NCI-H2227 (cell line): ENCODE results near the gene CLEC20A.

Experiments used
- DNase-seq: peaks from one replicate; lab custom pipeline; 2025; ENCODE audit not compliant: unreplicated experiment; lab: John Stamatoyannopoulos, UW

Gene CLEC20A

GRCh38 chr1:178496410-178497135, at the start of gene CLEC20A:
CLEC20A (minus strand) TSS chr1:178496964; CDS start chr1:178496939, 25 bp downstream.
- DNase-seq = no peak

DNA sequence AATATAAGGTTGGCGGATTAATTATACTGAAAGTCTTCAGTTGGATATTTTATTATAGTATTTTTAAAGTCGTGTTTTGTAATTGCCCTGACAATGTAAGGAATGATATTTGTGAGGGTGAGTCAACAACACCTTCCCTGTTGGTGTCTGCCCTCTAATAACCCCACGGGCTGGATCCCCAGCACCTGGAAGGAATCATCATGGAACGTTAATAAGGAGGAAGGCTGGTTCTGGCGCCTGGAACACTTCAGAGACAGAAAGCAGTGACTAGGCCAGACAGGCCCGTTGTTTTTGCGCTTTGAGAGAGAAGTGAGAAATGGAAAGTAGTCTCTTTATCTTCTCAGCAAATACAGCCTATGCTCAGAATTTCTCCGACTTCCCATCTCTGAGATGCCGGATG, 47.8 kb upstream of the CLEC20A start:
- DNase-seq = no peak

GRCh38 chr1:178543290-178543607, 46.5 kb upstream of the CLEC20A start:
- peak; percentile 65 for DNase-seq

GRCh38 chr1:178542554-178543289, 46.0 kb upstream of the CLEC20A start:
- peak; percentile 91 for DNase-seq

DNA sequence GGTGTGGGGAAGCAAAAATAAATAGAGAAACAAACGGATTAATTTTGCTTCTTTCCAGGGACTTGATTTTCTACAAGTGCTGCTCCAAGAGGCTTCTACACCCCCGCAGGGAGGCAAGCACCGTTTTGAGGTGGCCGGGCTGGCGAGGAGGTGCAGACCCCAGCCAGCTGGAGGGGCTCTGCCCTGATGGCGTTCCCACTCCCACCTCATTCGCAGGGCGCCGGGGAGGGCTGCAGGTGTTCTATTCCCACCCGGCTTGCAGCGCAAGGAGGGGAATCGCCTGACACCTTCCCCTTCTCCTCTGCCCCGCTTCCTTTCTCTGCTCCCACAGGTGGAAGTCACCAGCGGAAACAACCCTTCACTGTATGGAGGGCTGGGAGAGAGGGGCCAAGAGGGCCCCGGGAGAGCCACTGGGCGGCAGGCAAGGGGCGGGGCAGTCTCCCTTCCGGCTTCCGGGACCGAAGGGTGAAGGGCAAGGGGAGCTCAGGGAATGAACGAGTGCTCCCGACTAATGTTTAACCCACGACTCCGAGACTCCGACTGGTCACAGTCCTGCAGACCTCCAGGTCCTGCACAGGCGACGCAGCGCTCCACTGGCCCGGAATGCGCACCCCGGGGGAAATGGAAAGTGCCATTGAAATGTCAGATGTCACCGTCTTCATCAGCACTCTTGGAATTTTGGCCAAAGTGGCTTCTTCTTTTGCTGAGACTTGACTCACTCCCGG, 45.2 kb upstream of the CLEC20A start:
- peak; percentile 54 for DNase-seq

DNA sequence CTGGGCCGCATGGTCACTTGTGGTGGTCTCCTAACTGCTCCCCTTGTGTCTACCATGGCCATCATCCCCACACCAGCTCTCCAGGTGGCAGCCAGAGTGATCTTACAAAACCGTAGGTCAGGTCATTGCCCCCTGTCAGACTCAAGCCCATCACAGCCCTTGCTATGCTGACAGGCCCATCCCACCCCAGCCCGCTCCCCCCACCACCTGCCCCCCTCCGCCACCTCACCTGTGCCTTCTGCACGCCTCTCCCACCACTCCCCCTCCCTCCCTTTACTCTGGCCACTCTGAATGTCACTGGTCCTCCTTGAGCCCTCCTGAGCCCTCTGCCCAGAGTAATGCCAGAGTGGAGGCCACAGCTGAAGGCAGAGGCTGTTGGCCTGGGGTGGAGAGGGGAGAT, 44.6 kb upstream of the CLEC20A start:
- DNase-seq = no peak

DNA sequence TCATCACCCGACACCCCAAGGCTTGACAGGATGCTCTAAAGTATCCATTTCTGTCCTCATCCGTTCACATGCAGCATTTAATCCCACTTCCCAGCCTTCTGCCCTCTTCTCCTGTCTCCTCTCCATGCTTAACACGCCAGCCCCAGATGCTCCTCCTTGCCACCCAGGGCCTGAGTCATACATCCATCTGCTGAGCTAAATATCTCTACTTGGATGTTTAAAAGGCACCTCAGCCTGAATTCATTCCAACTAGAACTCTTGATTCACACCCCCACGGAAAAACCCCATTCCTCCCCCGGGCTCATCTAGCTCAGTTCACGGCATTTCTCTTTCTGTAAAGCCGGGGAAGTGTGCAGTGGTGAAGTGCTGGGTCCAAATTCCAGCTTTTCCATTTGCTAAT, 43.9 kb upstream of the CLEC20A start:
- no peak for DNase-seq

DNA sequence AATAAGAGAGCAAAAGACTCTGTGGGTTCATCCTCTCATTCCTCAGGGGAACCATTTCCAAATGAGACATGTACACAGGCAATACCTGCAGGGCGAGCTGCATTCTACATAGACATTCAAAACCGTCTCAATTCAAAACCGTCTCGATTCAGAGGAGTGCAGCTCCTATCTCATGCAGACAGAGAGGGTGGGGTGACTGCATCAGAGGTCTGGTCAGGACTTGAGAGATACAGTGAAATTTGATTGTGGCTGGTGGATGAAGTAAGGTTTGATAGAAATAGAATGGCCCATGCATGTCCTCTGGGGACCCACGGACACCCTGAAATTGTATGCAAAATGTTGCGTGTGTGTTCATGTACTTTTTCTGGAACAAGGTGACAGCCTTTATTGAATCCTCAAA, 43.4 kb upstream of the CLEC20A start:
- no peak for DNase-seq

GRCh38 chr1:178539291-178539690, 42.5 kb upstream of the CLEC20A start:
- no peak for DNase-seq

GRCh38 chr1:178538192-178538916, 41.6 kb upstream of the CLEC20A start:
- DNase-seq = no peak

DNA sequence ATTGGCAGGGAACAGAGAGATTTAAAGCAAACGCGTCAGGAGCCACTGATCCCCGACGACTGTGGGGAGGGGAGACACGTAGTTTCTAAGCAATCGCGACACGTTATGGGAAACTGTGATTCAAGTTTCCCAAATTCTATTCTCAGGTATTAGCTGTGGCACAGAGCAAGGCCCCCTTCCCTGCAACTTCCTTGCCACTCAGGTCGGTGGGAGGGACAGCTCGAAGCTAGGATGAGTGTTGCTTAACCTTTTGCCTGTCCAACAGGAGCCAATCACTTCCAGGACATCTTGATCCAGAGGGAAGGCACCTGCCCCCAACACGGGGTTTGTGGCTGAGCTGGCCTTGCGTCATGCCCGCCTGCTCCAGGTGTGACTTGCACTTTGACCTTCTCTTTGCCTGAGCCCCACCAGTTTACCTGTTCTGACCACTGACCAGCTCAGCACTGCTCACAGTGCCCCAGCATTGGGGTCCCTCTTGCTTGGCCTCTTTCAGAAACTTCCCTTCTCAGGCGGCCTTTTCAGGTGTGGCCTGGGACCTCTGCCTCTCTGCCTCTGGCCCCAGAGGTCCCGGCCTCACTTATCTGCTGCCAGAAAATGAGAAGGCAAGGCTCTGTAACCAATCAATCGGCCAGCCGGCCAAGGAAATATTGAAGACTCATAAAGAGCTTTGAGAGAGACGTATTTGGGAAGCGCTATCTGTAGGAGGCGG, 40.8 kb upstream of the CLEC20A start:
- DNase-seq = no peak

- no peak for DNase-seq
Observed at GRCh38 chr1:178536844-178537371, 40.1 kb upstream of the CLEC20A start.

DNA sequence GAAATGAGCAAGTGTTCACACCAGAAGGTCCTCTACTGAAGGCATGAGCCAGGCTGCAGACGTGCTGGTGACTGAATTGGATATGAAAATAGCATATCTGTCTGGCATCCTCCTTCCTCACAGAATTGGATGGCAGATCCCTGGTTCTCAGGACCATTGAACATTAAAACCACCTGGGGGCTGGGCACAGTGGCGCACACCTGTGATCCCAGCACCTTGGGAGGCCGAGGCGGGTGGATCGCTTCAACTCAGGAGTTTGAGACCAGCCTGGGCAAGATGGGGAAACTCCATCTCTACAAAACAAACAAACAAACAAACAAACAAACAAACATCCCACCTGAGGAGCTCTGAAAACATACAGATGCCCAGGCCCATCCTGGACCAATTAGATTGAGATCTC, 39.6 kb upstream of the CLEC20A start:
- DNase-seq = no peak

DNA sequence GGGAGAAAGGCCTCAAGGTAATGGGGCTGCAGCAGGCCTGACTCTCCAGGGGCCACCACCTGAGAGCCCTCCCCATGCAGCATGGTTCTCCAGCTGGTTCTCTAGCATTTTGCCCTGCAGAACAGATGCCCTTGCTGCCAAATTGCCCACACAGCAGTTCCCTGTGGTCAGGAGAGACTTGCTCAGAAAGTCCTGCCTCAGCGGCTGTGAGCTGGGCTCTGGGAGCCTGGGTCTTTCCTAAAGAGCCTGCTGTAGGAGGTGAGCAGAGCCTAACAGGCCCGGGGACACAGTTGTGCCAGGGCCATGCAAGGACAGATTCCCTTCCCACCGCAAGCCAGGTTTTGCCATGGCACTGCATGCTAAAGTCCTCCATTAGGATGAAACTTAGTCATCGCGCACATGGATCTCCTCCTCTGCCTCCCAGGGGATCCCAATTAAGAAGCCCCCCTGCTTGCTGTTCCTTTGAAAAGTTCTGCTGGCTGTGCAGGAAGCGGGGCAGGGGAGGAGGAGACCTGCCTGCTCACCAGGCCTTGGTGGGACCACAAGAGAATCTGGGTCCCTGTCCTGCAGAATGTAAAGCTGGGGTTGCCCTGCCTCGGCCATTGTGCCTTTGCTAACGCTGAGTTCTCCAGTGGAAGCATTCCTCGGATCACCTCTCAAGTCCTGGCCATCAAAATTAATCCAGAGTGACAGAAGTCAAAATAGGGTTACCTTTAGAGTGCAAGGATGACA, 37.5 kb upstream of the CLEC20A start:
- no peak for DNase-seq

DNA sequence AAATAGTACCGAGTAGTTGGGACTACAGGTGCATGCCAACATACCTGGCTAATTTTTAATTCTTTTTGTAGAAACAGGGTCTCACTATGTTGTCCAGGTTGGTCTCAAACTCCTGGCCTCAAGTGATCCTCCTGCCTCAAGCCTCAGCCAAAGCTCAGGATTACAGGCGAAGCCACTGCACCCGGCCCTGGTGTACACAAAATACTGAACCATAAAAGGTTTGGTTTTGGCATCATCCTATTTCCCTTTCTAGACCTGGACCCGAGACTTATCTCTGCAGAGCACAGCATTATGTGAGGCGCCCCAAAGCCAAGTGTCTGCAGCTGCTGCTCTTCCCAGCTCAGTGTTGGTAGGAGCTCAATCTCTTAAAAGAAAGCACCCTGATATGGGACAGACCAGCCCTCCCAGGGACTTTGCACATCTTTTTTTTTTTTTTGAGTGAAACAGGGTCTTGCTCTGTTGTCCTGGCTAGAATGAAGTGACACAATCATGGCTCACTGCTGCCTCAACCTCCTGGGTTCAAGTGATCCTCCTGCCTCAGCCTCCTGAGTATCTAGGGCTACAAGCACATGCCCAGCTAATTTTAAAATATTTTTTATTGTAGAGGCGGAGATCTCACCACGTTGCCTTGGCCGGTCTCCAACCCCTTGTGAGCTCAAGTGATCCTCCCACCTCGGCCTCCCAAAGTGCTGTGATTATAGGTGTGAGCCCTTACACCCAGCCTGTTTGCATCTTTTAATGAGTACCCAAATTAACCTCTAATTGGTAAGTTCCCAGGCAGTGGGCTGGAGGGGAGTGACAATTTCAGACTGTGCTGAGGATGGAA, 36.6 kb upstream of the CLEC20A start:
- no peak for DNase-seq

- peak; percentile 87 for DNase-seq
Observed at GRCh38 chr1:178532392-178532791, 35.6 kb upstream of the CLEC20A start.

DNA sequence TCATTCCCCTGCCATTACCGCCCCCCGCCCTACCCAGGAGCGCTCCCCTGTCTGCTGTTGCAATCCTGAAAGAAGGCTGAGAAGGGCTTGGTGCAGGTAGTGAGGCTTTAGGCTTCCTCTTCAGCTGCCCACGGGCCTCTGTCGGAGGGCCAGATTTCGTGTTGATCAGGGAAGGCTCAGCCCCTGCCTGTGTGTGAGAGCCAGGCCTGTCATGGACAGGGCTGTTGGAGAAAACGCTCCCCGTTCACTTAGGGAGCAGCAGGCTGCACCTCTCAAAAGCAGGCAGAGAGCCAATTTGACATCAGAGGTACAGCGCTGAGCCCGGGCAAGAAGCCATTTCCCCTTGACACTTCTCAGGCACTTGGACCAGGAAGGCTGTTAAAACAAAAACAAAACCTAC, 35.1 kb upstream of the CLEC20A start:
- DNase-seq = no peak

- DNase-seq = no peak
Observed at GRCh38 chr1:178530502-178530901, 33.7 kb upstream of the CLEC20A start.

DNA sequence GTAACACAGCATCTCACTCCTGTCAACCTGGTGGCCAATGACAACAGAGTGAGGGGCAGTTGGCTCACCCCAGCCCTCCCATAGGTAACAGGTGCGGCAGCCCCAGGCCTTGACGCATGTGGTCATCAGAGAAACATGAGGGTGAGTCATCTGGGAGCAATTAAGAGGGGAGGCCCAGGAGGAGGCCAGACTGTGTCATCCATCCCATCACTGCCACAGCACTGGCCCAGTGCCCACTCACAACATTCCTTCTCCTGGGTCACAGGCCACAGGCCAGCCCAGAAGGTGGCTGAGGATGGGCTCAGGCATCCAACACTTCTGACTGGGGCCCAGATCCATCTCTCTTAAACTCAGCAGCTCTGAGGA, 33.3 kb upstream of the CLEC20A start:
- DNase-seq = no peak
